Raji (cell line): ENCODE results near the gene PHF11.

ENCODE experiments used
- POLR2A ChIP-seq: IDR thresholded peaks from 2 replicates; pipeline ENCODE4 v1.6.1; 2011; ENCODE audit warnings: low read depth, low read length, control low read depth; ENCODE audit not compliant: insufficient read depth

PHF11 gene

DNA sequence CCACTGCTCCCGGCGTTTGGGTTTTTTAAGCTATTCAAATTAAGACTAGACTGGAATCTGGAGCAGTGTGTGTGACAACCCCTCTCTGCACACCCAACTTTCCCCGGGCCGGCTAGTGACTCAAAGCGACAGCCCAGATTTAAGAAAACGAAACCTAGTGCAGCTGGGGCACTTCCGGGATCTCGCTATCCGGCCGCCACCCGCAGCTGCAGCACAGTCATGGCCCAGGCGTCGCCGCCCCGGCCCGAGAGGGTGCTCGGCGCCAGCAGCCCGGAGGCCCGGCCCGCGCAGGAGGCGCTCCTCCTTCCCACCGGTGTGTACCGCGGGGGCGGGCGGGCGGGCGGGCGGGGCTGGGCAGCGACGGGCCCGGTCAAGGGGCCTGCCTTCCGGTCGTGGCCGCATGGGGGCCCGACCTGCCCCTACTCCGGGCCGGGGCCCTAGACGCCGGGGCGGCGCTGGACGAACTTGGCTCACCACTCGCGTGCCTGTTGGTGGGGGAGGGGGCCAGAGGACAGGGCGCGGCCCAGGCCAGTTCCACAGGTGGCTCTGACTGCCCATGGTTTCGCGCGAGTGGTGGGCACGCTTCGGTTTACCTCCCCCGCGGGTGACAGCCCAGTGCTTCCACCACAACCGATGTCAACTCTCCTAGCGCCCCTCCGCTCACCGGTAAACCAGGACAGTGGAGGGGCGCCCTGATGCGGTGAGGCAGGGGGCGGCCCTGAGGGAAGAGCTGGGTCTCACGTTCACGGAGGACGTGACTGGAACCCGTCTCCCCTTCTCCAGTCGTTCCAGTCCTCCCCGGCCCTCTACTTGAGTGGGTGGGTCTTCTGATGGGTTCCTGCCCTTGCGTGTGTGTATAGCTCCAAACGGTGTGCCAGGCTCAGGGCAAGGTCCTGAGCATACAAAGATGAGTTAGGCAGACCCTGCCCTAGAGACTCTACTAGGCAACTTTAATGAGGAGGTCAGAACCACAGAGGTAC is at the start of gene PHF11:
Gene PHF11 (plus strand): TSS at position 171 of the 980 bp plus-strand sequence. CDS start 49 bp downstream, at position 220.
- peak; percentile 69 for TF ChIP-seq POLR2A

GRCh38 chr13:49446473-49446872 is 49.3 kb upstream of the PHF11 start:
- no peak for TF ChIP-seq POLR2A

GRCh38 chr13:49448753-49449152 is 47.0 kb upstream of the PHF11 start:
- no peak for TF ChIP-seq POLR2A

- no peak for TF ChIP-seq POLR2A
Observed at GRCh38 chr13:49450105-49450819, 45.5 kb upstream of the PHF11 start.

- TF ChIP-seq POLR2A, result no peak
Observed at GRCh38 chr13:49452725-49453457, 42.9 kb upstream of the PHF11 start.

DNA sequence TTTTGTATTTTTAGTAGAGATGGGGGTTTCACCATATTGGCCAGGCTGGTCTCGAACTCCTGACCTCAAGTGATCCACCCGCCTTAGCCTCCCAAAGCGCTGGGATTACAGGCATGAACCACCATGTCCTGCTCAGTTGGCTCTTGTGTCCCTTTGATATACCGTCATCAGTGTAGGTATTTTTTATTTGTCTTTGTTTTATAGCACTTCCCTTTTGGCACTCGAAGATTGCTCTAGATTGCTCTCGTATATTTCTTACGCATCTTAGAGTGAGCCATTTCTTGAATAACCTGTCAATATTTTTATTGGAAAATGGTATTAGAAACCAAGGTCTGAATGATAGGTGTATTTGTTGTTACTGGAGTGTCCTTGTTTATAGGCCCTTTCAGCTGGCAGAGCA is 42.3 kb upstream of the PHF11 start:
- TF ChIP-seq POLR2A, result no peak

DNA sequence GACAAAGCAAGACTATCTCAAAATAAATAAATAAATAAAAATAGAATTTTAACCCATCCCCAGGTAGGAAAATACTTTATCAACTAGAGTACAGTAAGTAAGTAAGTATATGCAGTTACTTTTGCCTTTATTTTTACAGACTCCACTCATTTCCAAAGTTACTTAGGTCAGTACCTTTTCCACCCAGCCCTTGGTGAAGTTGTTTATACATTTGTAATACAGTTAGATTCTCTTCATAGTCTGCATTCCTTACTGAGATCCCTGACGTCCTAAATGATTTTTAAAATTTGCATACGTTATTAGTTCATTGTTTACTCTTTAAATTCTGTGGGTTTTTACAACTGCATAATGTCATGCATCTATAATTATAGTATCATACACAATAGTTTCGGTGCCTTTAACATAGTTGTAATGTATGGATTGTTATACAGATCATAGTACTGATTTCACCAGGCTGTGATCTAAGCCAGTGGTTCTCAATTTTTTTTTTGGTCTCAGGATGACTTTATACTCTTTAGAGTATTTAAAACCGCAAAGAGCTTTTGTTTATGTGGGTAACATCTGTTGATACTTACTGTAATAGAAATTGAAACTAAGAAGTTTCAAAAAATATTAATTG is 41.3 kb upstream of the PHF11 start:
- TF ChIP-seq POLR2A, result no peak

GRCh38 chr13:49455007-49455398 is 40.8 kb upstream of the PHF11 start:
- no peak for TF ChIP-seq POLR2A

DNA sequence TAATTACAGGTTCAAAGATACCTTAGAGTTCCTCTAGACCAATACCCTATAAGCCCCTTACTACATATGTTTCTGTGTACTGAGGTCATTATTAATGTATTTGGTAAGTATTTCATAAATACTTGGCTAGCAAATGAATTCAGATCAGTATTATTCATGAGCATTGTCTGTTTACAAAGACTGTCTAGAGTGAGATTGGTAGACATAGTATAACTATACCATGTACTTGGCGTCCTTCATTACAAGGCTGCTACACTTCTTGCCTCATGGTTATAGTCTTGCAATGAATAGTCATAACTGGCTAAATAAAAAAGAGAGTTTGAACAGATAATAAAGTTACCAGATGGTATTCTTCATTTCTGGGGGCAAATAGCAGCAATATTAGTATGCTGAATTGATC is 39.6 kb upstream of the PHF11 start:
- TF ChIP-seq POLR2A, result no peak

GRCh38 chr13:49457221-49457620 is 38.5 kb upstream of the PHF11 start:
- TF ChIP-seq POLR2A, result no peak

- TF ChIP-seq POLR2A, result no peak
Observed at GRCh38 chr13:49459580-49459979, 36.2 kb upstream of the PHF11 start.

GRCh38 chr13:49464085-49464484 is 31.7 kb upstream of the PHF11 start:
- no peak for TF ChIP-seq POLR2A

GRCh38 chr13:49464621-49465325 is 31.0 kb upstream of the PHF11 start:
- TF ChIP-seq POLR2A, result no peak

DNA sequence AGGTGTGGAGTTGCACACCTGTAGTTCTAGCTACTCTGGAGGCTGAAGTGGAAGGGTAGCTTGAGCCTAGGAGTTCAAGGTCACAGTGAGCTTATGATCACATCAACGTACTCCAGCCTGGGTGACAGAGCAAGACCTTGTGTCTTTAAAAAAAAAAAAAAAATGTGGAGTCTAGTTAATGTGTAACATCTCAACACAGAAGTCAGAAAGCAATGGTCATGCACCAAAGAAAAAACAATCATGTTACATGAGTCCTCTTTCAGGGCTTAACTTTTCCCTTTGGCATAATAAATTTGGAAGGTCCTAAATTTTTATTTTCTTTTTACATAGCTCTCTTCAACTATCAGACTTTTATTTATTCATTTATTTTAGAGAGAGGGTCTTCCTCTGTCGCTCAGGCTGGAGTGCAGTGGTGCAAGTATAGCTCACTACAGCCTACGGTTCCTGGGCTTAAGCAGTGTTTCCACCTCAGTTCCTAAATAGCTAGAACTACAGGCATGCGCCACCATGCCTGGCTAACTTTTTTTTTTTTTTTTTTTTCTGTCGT is 29.4 kb upstream of the PHF11 start:
- no peak for TF ChIP-seq POLR2A

DNA sequence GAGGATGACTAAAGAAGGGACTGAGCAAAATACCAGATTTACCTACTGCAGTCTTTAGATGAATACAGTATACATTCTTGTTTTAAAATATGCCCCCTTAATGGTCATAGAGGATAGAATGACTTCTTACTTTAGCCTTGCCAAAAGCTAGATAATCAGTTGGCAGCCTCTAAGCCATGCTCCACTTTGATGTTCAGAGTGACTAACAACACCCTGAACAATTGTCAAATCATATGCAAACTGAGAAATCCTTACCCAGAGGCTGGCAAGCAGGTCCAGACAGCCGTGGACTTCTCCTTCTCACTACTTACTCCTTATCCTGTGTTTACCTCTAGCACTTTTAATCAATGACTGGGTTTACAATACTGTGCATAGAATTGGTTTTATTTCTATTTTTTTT is 23.6 kb upstream of the PHF11 start:
- no peak for TF ChIP-seq POLR2A

DNA sequence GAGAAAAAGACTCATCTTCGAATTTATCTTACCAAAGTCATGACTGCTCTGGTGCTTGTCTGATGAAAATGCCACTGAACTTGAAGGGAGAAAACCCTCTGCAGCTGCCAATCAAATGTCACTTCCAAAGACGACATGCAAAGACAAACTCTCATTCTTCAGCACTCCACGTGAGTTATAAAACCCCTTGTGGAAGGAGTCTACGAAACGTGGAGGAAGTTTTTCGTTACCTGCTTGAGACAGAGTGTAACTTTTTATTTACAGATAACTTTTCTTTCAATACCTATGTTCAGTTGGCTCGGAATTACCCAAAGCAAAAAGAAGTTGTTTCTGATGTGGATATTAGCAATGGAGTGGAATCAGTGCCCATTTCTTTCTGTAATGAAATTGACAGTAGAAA is 19.2 kb upstream of the PHF11 start:
- TF ChIP-seq POLR2A, result no peak
